NCI-H1092 treated with DMSO at 0.1 percent for 48 hours (cell line): ENCODE measurements around the gene BOD1.

Source experiments
- DNase-seq: peaks from one replicate; lab custom pipeline; 2025; lab: John Stamatoyannopoulos, UW

The BOD1 gene

GRCh38 chr5:173616577-173617118, at the start of gene BOD1:
TSS of gene BOD1 (minus strand) at chr5:173616650. CDS start at chr5:173616436, 214 bp downstream.
- peak; percentile 96 for DNase-seq

- DNase-seq, result no peak
These were observed 48.9 kb upstream of the BOD1 start for GRCh38 chr5:173665326-173665725.

GRCh38 chr5:173664154-173664526, 47.7 kb upstream of the BOD1 start:
- DNase-seq, result no peak

- no peak for DNase-seq
These were observed 47.1 kb upstream of the BOD1 start for GRCh38 chr5:173663352-173664153.

- no peak for DNase-seq
These were observed 46.3 kb upstream of the BOD1 start for GRCh38 chr5:173662581-173663351.

- no peak for DNase-seq
These were observed 44.2 kb upstream of the BOD1 start for GRCh38 chr5:173660481-173661280.

GRCh38 chr5:173659423-173659822, 43.0 kb upstream of the BOD1 start:
- no peak for DNase-seq

GRCh38 chr5:173657741-173658356, 41.4 kb upstream of the BOD1 start:
- no peak for DNase-seq

- DNase-seq, result no peak
These were observed 38.8 kb upstream of the BOD1 start for GRCh38 chr5:173655196-173655797.

GRCh38 chr5:173653822-173654523, 37.5 kb upstream of the BOD1 start:
- no peak for DNase-seq

GRCh38 chr5:173648308-173648866, 31.9 kb upstream of the BOD1 start:
- no peak for DNase-seq

- DNase-seq, result no peak
These were observed 30.2 kb upstream of the BOD1 start for GRCh38 chr5:173646692-173647091.

GRCh38 chr5:173645890-173646574, 29.6 kb upstream of the BOD1 start:
- no peak for DNase-seq

GRCh38 chr5:173645437-173645807, 29.0 kb upstream of the BOD1 start:
- DNase-seq, result no peak

- no peak for DNase-seq
These were observed 28.4 kb upstream of the BOD1 start for GRCh38 chr5:173644673-173645436.

- DNase-seq, result peak; percentile 68
These were observed 27.5 kb upstream of the BOD1 start for GRCh38 chr5:173643964-173644363.

- DNase-seq, result no peak
These were observed 26.5 kb upstream of the BOD1 start for GRCh38 chr5:173642895-173643481.

GRCh38 chr5:173642191-173642816, 25.9 kb upstream of the BOD1 start:
- DNase-seq, result no peak
